GM19328 (cell line): Measurements from ENCODE around the gene HMCES.
"Not testable (repeated sequence)": the region's sequence is repeated elsewhere in the genome, so short reads cannot be mapped to it uniquely, and the experiment has no call there.

Experiments
- ATAC-seq: cut with Tn5 transposase; IDR thresholded peaks from one replicate; pipeline ENCODE4 v1.9.1; 2021; ENCODE audit warnings: mild to moderate bottlenecking, moderate library complexity; ENCODE audit not compliant: unreplicated experiment

HMCES gene

DNA sequence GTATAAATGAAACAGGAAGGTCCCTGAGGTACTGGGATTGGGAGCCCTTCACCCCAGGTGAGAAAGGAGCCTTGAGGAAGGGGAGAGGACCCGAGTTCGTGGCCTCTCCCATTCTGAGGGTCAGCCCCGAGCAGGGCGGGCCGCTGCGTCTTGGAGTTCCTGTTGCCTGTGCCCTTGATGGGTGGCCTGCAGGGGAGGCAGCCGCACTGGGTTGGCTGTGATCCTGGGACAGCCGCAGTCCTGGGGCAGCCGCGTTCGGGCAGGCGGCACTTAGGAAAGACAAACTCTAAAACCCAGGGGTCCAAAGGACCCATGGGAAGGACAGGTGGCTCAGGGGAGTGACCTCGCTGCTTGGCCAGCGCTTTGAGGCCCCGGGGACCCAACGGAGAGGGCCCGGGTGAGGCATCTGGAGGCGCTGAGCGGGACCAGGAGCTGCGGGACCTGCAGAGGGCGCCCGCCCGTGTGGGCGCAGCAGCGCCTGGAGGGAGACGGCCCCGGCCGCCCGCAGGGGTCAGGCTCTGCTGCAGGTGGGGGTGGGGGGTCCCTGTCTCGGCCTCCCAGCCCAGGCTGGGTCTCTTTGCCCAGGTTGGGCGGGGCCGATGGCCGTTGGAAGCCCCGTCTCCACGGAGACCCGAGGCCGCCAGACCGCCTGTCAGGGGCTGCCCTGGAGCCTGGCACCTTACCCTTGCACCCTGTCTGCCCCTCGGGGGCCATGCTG lies 65.1 kb downstream of the HMCES start:
- no peak for ATAC-seq

DNA sequence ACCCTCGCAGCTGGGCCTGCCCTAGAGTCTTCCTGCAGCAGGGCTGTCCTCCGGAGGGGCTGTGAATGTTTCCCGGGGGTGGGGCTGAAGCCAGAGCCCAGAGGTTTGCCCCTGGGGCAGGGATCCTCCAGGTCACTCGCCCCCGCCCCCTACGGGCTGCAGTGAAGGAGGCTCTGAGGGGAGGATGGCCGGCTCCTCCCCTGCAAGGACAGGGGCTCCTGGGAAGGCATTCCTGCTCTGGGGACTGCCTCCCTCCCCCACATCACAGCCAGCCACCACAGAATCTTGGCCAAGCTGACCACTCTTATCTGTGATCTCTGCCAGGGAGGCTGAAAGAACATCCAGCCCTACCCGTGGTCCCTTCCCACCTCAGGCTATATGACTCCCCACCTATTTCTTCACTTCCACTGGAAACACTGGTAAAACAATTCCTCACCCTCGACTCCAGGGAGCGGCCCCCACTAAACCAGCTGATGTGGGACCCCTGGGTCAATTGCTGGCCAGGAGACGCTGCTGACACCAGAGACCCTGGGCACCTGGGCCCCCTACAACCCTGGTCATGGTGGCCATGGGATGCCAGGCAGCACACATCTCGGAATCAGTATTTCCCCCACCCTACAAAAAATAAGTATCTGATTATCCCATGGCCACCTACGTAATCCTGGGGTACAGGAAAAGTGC lies 66.0 kb downstream of the HMCES start:
- no peak for ATAC-seq

DNA sequence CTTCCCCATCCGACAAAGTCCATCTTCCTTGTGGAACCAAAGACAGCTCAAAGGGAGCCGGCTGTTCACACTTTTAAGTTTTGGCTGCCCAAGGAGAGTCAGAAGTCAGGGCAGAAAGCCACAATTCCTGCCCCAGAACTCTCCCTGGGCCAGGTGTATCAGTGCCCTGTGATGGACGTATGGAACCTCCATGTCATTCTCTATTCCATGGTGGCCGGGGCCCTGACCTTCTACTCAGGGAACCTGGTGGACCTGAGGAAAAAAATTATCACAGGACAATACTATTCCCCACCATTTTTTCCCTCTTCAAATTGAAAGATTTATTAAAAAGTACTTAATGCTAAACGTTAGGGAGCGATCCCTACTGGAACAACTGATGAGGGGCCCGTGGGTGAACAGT lies 66.6 kb downstream of the HMCES start:
- ATAC-seq = no peak

DNA sequence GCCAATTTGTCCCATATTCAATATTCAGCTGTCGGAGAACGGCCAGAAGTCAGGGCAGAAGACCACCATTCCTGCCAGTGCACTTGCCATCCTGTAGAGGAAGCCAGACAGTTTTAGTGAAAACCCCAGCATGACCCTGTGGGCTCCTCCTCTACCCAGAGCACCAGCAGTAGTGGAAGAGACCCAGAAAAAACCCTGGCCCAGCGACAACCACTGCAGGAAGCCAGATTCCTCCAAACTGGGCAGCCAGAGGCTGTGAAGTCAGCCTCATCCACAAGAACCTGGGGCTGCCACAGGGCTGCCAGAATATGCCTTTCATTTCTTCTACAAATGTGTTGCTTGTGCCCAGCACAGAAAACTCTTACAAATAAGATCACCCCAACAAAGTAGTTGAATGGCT lies 67.3 kb downstream of the HMCES start:
- no peak for ATAC-seq

DNA sequence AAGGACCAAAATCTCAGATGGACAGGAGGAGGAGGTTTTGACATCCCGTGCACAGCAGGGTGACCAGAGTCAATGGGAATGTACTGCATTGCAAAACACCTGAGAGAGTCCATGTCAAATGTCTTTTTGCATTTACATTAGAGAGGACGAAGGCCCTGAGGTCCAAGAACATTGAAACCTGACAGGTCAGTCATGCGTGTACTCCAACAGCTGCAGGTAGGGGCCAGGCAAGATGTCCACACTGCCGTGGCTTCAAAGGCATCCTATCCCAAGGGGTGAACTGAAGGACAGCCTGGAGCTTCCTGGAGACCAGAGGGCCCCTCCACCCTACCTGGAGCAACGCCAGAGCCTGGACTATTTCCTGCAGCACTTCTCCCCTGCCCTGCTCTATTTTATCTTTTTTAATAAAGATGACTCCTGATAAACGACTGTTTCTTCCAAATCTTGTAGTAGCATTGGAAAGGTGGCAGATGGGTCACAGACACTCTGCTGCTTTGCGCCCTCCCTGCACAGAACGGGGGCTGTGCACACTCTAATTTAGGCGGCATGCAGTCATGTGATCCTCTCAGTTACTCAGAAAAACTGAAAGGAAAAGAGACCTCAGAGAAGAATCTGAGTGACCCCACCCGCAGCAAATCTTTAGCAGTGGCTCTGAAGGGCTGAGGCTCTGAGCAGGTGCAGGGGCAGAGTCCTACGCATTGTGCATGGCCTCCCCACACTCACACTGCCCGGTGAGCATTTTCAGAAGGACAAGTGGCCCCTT lies 68.2 kb downstream of the HMCES start:
- no peak for ATAC-seq

DNA sequence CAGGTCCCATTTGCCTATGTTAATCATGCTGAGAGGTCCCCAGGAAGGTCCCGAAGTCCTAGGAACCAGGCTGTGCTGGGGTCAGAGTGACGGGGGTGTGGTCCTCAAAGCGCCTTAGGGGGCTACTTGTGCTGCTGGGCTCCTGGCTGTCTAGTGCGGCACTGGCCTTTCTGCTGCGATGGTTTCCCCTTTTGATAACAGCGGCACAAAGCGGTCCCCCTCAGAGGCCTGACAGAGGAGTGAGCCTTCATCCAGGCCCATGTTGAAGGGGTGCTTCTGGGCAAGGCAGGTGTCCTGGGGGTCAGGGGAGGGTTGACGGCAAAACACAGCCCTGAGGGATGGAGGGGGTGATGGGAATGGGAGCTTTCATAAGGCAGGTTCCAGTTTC lies 68.8 kb downstream of the HMCES start:
- no peak for ATAC-seq

DNA sequence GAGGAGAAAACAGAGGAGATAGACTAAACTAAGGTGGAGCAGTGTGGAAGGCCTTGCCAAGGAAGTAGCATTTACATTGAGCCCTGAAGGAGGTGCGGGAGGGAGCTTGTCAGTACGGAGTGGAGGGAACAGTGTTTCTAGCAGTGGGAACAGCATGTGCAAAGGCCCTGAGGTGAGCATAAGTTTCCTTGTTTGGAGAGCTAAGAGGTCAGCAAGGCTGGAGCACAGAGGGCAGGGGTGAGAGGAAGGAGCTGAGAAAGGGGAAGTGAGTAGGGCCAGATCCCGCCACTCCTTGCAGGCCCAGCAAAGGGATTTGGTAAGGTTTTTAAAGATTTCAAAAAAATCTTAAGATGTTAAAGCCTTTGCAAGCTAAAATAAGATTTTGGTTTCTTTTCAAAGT lies 70.1 kb downstream of the HMCES start:
- ATAC-seq = no peak

DNA sequence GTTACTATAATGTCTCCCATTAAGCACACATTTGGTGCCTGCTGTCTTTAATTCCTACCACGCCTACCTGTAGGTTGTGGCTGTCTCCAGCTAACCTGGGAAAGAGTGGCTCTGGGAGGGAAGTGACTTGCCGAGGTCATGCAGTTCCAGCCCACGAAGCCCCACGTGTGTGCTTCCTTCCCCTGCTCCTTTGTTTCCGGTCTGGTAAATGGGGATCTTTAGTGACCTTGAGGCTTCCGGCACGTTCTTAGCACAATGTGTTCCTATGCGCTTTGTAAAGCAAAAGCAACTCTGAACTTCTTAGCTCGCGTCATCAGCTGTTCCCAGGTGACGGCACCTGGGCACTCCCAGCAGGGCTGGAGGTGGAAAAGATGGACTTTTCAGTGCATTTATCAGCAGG lies 70.5 kb downstream of the HMCES start:
- ATAC-seq = not testable (repeated sequence)

DNA sequence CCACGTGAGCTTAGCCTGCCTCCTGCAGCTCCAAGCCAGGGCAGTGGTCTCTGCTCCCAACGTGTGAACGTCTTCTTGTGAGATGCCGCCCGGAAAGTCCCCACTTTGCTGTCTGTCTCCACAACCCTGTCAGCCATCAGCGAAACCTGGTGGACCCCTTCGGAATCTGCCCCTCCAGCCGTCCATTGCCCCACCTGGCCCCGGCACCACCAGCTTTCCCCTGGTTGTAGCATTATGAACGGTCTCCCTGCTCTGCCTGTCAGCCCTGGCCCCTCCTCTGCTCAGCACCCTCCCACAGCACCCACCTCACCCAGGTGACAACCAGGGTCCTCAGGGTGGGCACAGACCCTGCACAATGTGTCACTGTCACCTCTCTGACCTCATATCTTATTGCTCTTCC lies 71.1 kb downstream of the HMCES start:
- ATAC-seq = no peak

DNA sequence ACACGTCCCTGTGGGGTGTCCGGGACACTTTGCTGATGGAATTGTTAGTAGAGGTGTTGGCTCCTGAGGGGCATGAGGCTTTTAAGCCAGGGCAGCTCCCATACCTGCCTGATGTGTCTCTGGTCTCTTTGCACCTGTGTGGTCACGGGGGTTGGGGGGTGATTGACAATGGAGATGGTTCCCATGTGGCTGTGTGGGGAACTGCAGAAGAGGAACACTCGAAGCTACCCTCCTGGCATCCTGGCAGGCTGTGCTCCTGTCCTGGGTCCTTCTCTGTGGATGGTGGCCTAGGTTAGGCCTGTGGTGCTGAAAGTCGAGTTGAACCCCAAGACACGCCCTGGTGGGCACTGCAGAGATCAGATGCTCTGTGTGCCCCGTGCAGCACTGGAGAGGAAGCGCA lies 73.4 kb downstream of the HMCES start:
- ATAC-seq = no peak

DNA sequence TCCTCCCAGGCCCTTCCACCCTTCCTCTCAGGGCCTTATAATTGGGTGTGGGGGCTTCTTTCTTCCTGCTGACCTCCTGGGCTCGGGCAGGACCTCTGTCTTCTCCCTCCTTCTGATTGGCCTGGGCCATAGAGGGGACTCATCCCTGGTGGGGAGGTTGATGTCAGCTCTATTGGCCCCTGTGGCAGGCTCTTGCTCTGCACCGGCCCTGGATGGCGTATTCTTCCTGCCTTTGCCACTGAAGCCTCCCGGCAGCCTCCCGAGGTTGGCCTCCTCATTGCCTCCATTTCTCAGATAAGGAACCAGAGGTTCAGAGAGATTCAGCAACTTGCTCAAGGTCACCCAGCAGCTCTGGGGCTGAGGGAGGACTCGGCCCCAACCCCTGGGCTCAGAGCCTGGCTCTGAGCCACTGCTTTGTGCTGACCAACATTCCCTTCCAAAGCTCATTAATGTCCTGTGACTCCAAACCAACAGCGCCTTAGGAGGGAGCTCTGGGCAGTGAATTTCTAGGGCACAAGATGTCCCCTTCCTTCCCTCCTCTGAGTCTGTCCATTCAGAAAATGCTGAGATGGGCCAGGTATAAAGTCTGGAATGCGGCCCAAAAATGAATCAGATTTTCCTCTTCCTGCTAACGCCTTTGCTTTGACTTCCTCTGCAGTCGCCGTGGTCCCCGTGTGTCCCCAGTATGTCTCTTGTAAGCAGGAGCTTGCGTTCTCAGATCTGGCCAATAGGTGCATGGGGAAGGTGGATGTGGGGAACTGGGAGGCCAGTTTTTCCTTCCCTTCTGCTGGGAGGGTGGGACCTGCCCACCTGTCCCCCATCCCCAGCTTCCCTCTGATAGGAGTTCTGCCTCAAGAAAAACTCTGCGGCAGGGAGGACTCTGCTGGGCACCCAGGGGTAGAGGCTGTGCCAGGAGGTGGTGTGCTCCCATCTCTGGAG lies 74.2 kb downstream of the HMCES start:
- ATAC-seq = no peak

DNA sequence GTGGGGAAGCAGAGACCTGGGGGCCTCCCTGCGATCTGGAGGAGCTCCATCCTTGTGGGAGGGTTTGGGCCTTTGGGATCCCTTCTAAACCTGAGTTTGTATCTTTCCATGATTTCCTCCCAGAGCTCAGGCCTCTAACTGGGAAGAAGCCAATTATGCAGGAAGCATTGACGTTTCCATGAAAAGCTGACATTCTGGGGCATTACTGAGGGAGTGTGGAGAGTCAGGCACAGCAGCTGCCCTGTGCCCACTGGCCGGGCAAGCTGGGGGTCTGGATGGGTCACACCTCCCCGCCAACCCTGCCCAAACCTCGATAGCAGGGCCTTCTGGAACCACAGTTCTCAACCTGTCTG lies 74.9 kb downstream of the HMCES start:
- ATAC-seq = no peak
